Liver (tissue), 9 donors: ENCODE results near the gene VPS13C. TPM values are rescaled to one million over a fixed set of nuclear protein-coding genes. Genes with fewer than 3 reads are reported as not detected.

Experiments used
- DNase-seq: peaks from one replicate; pipeline ENCODE4 v3.0.0-alpha.2; 2017; ENCODE audit warnings: low spot score
- H3K27ac ChIP-seq, 2 donors: one replicate each; pipeline ENCODE4 v1.7.0; 2013; ENCODE audit warnings: inconsistent platforms in 2 of 2, low read length in 2 of 2, control low read depth in 1 of 2, low read depth in 1 of 2, mild to moderate bottlenecking in 1 of 2
- H3K27me3 ChIP-seq, 4 donors: one replicate each; pipeline versions ENCODE4 v1.6.1 to v1.7.0; 2013; ENCODE audit warnings: low read length in 3 of 4, inconsistent platforms in 1 of 4, mild to moderate bottlenecking in 1 of 4, moderate library complexity in 1 of 4; ENCODE audit not compliant: control insufficient read depth in 4 of 4, insufficient read depth in 4 of 4
- H3K36me3 ChIP-seq, 4 donors: one replicate each; pipeline versions ENCODE4 v1.6.1 to v1.7.0; 2013; ENCODE audit warnings: low read length in 3 of 4, mild to moderate bottlenecking in 3 of 4, low read depth in 1 of 4, moderate library complexity in 1 of 4; ENCODE audit not compliant: control insufficient read depth in 4 of 4, insufficient read depth in 3 of 4
- H3K4me1 ChIP-seq, 4 donors: one replicate each; pipeline versions ENCODE4 v1.6.1 to v1.7.0; 2013; ENCODE audit warnings: low read length in 3 of 4, mild to moderate bottlenecking in 3 of 4, moderate library complexity in 1 of 4; ENCODE audit not compliant: control insufficient read depth in 4 of 4, insufficient read depth in 4 of 4
- H3K4me3 ChIP-seq, 3 donors: one replicate each; pipeline versions ENCODE4 v1.6.1 to v1.7.0; 2013; ENCODE audit warnings: low read length in 3 of 3, control low read depth in 1 of 3, low read depth in 1 of 3, mild to moderate bottlenecking in 1 of 3
- H3K9ac ChIP-seq, 2 donors: one replicate each; pipeline ENCODE4 v1.7.0; 2013; ENCODE audit warnings: low read length in 2 of 2, mild to moderate bottlenecking in 2 of 2, moderate library complexity in 2 of 2, control low read depth in 1 of 2, low read depth in 1 of 2
- H3K9me3 ChIP-seq, 4 donors: one replicate each; pipeline versions ENCODE4 v1.6.1 to v1.7.0; 2013; ENCODE audit warnings: low read length in 3 of 4; ENCODE audit not compliant: control insufficient read depth in 4 of 4
- HNF4A ChIP-seq, 2 donors: conservative IDR thresholded peaks; 2 replicates each; pipeline ENCODE4 v1.6.1; 2016; ENCODE audit warnings: antibody characterized with exemption in 2 of 2, mild to moderate bottlenecking in 2 of 2
- MAX ChIP-seq: IDR thresholded peaks from 2 replicates; pipeline ENCODE4 v1.6.1; 2016; ENCODE audit warnings: antibody characterized with exemption
- NR2F2 ChIP-seq: IDR thresholded peaks from 2 replicates; pipeline ENCODE4 v1.6.1; 2016; ENCODE audit warnings: antibody characterized with exemption
- REST ChIP-seq: IDR thresholded peaks from 2 replicates; pipeline ENCODE4 v1.6.1; 2016; ENCODE audit warnings: antibody characterized with exemption, mild to moderate bottlenecking
- RXRA ChIP-seq, 2 donors: IDR thresholded peaks; 2 replicates each; pipeline ENCODE4 v1.6.1; 2017 to 2018; ENCODE audit warnings: antibody characterized with exemption in 2 of 2, mild to moderate bottlenecking in 1 of 2
- YY1 ChIP-seq: IDR thresholded peaks from 2 replicates; pipeline ENCODE4 v1.6.1; 2016; ENCODE audit warnings: antibody characterized with exemption, mild to moderate bottlenecking
- ZBTB33 ChIP-seq: IDR thresholded peaks from 2 replicates; pipeline ENCODE4 v1.6.1; 2016; ENCODE audit warnings: antibody characterized with exemption
- WGBS: extraction: QIAGEN DNeasy Blood & Tissue Kit; methylation state at CpG from one replicate; pipeline ENCODE4 v1.1.7; 2013; 5-methylcytosine and 5-hydroxymethylcytosine counted together
- polyA plus RNA-seq, 2 donors: library from polyadenylated mRNA; stranded (reverse) in 1 of 2; unstranded in 1 of 2; fragments of 200-250 nt in 1 of 2; fragments of >200 nt in 1 of 2; fragmentation: Nextera tagmentation in 1 of 2; extraction: Ambion mirVana in 1 of 2; gene quantifications; one replicate each; pipeline versions ENCODE4 v1.2.1 to v1.2.3, GENCODE V29; 2013 to 2015
- total RNA-seq, 2 donors: library from RNA; depleted of rRNA; stranded (reverse); fragments of >200 nt; gene quantifications; one replicate each; pipeline ENCODE4 v1.2.3, GENCODE V29; 2014
- donor health status: healthy.
- donor health status: healthy.
- donor health status: healthy.
- donor health status: healthy.
- donor health status: healthy.

VPS13C gene
- total and polyA plus RNA-seq, 4 donors: 5.4 to 42.0 (median 17.4) TPM

GRCh38 chr15:62109437-62109836 is 49.2 kb upstream of the VPS13C start:
- Histone ChIP-seq H3K27ac (peak overlapping the region; percentile 54 to 82), H3K4me1 (peaks cover 0 to 24% (median 6%) of the 10 kb centered on the region in 4 donors), H3K9ac (no peak overlapping the region), H3K27me3 (no peaks in the 10 kb centered on the region), H3K36me3 (no peaks in the 10 kb centered on the region), H3K4me3 (no peak overlapping the region), H3K9me3 (no peaks in the 10 kb centered on the region)
- TF ChIP-seq HNF4A (conservative IDR thresholded peaks at IDR 0.05) (no peak), RXRA (IDR thresholded peaks at IDR 0.05) (peak in 1 of 2 donors; percentile 7)
- 38% methylated on average over 1 of the region's 1 CpG for WGBS
- no peak for DNase-seq

GRCh38 chr15:62108411-62108810 is 48.2 kb upstream of the VPS13C start:
- Histone ChIP-seq H3K4me1 (peaks cover 0 to 22% (median 6%) of the 10 kb centered on the region in 4 donors), H3K9ac (no peak overlapping the region), H3K9me3 (no peaks in the 10 kb centered on the region), H3K4me3 (no peak overlapping the region), H3K36me3 (no peaks in the 10 kb centered on the region), H3K27me3 (no peaks in the 10 kb centered on the region), H3K27ac (no peak overlapping the region)
- no peak for DNase-seq
- TF ChIP-seq MAX: no peak
- WGBS: 71% methylated on average over 2 of the region's 2 CpGs

- H3K36me3 ChIP-seq: no peaks in the 10 kb centered on the region
- WGBS: 83% methylated on average over 2 of the region's 2 CpGs
- no peak for DNase-seq
These were observed 47.4 kb upstream of the VPS13C start for GRCh38 chr15:62107571-62108121.

More at GRCh38 chr15:62107571-62108121, 47.4 kb upstream of the VPS13C start:
- H3K9ac ChIP-seq: no peak overlapping the region
- H3K27me3 ChIP-seq: no peaks in the 10 kb centered on the region
- no peak overlapping the region for H3K4me3 ChIP-seq
- TF ChIP-seq HNF4A (conservative IDR thresholded peaks at IDR 0.05) (no peak), NR2F2 (no peak), REST (no peak), YY1 (peak; percentile 35), ZBTB33 (no peak), MAX (no peak)
- no peak overlapping the region for H3K27ac ChIP-seq
- no peaks in the 10 kb centered on the region for H3K9me3 ChIP-seq
- H3K4me1 ChIP-seq: peaks cover 0 to 14% (median 5%) of the 10 kb centered on the region in 4 donors
